CD4-positive, alpha-beta T cell treated with Interleukin-4 for 1 hour (primary cell): ENCODE measurements around the gene NUCKS1.
A peak's percentile ranks its signal among the peaks of the same experiment; 100 is the strongest.
"Not testable (repeated sequence)": the region's sequence is repeated elsewhere in the genome, so short reads cannot be mapped to it uniquely, and the experiment has no call there.

ENCODE experiments used
- DNase-seq, 2 donors: peaks; one replicate each; pipeline ENCODE4 v3.0.0-alpha.2; 2020 to 2022

Gene NUCKS1

DNA sequence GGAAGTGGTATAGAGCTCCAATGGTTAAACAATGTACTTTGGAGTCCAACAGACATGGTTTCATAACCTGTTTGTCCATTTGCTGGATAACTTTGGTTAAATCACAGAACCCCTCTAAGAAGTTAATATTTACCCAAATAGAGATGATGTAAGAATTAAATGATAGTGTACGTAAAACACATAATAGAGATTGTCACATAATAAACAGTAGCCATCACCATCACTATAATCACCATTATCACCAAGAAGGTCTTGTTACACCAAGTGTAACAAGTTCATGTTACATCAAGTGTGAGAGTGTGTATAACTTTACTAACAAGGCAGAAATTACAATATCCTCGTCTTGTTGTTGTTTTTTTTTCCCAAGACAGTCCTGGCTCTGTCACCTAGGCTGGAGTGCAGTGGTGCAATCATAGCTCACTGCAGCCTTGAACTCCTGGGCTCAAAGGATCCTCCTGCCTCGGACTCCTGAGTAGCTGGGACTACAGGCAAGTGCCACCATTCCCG, 23.3 kb downstream of the NUCKS1 start:
- DNase-seq = no peak

DNA sequence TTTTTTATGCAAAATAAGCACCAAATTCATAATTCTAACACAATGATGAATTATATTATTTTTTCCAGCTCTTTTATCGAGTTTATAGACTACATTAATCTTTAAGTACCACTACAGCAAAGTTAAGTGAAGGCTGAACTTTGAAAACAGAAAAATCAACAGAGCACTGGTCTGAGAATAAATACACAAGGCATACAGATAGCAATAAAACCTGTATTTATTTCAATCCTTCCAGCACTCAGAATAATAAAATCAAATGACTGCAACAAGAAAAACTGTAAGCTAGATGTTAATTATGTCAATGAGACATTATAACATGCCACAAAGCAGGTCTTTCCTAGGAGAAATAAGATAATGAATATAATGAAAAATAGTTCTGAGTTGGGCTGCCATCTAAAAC, 24.5 kb downstream of the NUCKS1 start:
- no peak for DNase-seq

- DNase-seq = not testable (repeated sequence)
These were observed 29.2 kb downstream of the NUCKS1 start for GRCh38 chr1:205720740-205721139.

- DNase-seq = no peak
These were observed 30.2 kb downstream of the NUCKS1 start for GRCh38 chr1:205719762-205720161.

GRCh38 chr1:205719015-205719414, 31.0 kb downstream of the NUCKS1 start:
- DNase-seq = no peak

DNA sequence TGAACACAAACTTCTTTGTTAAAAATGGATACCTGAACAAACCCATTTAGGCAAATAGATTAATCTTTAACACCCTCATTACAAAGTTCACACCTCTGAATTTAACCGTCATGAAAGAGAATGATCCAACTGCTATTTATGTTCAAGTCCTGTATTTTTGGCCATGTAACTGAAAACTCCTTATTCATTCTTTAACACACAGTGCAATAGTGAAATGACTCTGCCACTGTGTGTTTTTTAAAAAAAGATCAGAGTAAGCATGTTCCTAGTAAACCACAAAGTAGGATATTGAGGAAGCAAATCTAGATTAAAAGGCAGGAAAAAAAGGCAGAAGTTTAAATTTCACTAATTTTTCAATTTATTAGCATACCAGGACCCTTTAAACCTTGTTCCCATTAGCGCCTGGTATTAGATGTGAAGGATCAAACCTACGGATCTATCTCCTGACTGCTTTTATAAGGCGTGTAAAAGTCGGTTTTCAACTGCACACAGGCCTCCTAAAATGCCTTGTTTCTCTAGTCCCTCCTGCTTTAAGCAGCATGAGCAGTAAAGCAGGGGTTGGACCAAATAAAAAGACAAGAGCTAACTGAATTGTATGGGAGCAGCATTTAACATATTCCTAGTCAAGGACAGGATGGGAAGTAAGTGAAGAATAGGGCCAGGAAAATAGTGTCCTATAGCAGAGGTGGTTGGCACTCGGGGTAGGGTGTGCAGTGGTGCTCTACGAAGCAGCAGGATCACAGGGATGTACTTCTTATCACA, 33.4 kb downstream of the NUCKS1 start:
- DNase-seq = no peak

DNA sequence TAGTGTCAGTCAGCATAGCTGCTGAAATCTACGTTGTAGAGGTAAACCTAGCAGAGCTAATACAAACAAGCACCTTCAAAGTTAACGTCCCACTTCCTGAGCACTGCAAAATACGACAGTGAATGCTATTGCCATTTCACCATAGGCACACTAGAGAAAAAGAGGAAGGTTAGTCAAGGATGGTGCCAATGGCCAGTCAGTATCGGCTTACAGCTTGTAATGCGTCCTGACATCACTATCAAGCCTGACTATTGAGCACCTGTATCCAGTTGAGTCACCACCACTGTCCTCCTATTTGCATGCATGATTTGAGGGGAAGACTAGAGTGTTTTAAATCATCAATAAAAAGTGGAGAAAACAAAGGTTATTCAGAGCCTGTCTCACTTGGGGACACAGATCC, 34.4 kb downstream of the NUCKS1 start:
- DNase-seq = no peak

DNA sequence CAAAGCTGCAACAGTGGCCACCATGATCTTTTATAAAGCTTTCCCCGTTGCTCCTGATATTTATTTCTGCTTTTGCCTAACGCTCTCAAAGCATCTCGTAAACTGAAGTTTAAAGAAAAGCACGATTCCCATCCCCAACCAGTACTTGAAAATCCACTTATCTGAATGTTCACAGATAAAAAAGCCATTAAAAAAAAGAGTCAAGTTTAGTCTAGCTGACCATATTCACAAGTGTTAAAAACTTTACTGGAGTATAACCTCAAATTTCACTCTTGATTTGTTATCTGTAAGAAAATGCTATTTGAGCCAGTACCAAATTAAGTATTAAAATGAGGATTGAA, 35.1 kb downstream of the NUCKS1 start:
- no peak for DNase-seq

DNA sequence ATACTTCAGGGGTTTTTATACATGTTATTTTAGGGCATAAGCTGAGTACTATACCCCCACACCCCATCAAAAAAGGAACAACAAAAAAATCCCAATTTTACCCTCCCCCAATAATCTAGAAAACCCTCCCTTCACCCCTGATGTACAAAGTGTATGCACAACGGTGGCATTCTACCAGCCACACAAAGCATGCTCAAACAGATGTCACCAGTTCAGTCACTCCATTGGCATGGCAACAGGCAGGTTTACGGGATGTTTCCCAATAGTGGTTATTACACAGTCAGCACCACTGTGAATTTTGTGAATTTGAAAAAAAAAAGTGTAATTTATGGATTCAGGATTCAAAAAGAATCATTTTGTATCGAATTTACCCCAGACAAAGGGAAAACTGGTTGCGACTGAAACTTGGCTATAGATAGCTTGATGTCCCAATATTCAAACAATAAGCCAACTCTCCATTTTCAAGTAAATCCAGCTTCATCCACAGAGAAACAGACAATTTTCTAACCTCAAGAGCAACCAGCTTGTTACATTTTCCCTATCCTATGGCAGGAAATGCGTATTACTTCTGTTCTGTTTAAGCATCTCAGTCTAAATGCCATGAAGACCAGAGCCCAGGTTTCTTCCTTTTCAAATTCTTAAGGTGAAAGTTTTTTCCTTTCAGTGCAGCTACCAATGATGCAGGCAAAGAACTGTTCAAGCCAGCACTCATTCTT, 35.6 kb downstream of the NUCKS1 start:
- no peak for DNase-seq

DNA sequence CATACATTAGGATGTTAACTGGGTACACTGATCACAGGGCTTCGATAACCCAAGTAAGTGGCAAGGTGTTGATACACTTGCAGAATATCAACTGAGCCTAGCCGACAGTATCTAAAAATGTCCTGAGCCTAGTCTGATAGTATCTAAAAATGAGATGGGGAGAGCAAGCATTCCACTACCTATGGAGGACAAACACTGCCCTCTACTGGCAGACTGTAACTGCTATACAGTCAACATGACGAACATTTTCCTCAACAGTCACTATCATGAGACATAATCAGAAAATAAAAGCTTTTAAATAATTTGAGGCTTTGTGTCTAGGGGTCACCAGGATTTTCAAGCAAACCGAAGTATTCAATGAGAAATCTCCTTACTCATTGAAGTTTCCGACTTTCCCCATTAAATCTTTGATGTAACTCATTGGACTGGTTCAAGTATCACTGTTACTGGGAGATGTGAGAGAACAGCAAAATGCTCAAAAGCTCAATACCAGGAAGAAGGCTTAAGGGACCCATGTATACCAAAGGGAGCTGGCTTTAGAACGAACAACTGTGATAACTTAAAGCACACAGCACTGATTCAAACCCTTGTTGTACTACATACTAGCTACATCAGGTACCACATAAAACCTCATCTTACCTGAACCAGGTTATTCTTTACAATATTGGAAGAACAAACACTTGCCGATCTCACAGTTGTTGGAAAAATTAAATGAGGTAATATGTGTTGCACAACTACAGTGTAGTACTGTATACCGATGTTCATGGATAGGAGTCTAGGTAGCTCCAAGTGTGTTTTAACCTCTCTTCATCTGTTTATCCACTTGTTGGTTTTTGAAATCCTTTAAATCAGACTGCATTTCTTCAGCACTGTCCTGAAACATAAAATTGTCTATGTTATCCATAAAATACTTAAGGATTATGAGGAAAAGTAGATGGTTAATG, 38.6 kb downstream of the NUCKS1 start:
- DNase-seq = peak; percentile 71 to 75

GRCh38 chr1:205710201-205711062, 39.5 kb downstream of the NUCKS1 start:
- no peak for DNase-seq

DNA sequence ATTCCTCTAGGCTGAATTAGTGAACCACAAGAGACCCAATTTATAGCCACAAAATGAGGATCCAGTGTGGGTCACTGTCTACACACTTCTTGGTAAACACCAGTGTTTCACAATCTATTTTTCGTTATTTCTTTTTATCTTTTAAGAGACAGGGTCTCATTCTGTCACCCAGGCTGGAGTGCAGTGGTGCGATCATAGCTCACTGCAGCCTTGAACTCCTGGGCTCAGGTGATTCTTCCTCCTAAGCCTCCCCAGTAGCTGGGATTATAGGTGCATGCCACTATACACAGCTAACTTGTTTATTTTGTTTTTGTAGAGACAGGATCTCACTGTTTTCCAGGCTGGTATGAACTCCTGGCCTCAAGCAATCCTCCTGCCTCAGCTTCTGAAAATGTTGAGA, 40.3 kb downstream of the NUCKS1 start:
- DNase-seq = no peak

- DNase-seq = no peak
These were observed 41.0 kb downstream of the NUCKS1 start for GRCh38 chr1:205709059-205709398.

DNA sequence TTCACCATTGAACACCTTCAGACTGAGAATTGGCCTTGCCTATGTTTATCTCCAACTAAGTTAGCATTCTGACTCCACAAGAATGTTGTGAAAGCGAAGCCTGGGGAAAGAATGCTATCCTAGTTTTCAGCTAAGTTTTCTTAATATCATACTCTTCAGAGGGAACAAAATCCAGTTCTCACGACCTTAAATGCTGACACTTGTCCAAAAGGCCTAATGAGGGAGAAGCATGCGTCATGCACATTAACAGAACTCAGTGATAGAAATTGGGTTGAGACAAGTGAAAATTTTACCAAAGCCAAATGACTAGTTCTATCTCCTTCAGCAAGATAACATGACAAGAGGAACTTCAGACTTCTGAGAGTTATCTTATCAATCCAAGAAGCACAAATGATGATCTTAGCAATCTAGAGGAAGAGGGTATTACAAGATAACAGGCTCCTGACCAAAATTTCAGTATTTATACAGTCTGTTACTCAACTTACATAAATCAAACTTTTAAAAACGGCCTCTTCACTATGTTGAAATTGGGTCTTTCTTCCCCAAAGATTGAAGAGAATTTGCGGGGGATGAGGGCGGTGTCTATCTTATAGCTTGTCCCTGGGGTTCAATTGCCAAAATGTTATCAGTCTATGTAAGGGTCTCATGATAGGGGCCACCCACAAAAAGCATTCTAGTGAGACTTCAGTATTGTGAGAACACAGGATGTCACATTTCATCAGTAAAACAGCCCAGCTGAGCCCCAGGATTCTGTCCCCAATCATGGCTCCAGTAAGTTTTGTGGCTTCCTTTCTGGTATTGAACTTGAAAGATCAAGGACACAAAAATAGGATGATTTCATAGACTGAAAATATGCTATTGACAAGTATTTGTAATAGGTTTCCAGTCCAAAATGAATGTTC, 43.1 kb downstream of the NUCKS1 start:
- DNase-seq = no peak

DNA sequence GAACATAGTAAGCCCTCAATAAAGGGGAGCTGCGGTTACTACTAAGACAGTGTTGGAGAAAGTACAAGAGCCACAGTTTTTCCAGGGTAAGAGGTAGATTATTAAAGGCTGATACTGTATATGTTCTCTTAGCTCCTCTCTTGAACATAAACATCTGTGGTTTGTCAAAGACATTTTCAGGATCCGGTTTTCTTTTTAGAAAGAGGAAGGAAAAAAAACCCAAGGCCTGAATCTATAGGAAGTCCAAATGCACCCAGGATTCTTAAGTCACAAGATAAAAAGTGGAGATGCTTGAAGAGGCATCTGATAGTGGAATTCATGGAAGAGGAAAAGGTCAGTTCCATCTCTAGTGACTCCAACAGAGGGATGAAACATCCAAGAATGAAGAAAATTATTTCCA, 45.1 kb downstream of the NUCKS1 start:
- DNase-seq = no peak

- no peak for DNase-seq
These were observed 46.9 kb downstream of the NUCKS1 start for GRCh38 chr1:205703072-205703471.

DNA sequence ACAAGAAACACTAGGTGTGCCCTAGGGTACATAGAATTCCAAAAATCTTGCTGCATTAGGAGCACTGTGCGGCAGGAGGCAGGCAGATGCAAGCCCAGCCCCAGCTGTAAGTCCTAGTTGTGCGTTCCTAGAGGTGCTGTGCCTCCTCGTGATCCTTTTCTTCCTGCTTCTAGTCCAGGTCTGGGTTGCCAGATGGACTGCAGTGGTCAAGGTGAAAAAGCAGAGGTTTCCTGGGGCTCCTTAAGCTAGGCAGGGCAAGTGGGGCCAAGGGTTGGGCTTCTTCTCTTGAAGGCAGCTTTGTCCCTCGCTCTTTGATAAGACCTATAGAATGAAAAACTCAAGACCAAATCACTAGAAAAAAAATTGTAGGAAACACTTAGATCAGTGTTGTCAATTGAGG, 48.1 kb downstream of the NUCKS1 start:
- no peak for DNase-seq

- no peak for DNase-seq
These were observed 48.6 kb downstream of the NUCKS1 start for GRCh38 chr1:205701420-205701819.

GRCh38 chr1:205700865-205701401, 49.0 kb downstream of the NUCKS1 start:
- no peak for DNase-seq

DNA sequence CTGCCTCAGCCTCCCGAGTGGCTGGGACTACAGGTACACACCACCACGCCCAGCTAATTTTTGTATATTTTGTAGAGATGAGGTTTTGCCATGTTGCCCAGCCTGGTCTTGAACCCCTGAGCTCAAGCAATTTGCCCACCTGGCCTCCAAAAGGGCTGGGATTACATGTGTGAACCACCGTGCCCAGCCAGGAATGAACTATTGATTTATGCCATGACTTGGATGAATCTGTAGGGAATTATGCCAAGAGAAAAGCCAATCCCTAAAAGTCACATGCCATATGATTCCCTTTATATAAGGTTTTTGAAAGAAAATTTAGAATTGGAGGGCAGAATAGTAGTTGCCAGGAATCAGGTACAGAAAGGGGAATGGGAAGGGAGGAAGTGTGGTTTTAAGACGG, 50.6 kb downstream of the NUCKS1 start:
- no peak for DNase-seq

GRCh38 chr1:205698921-205699320, 51.1 kb downstream of the NUCKS1 start:
- DNase-seq = no peak
